Neural progenitor cell (in vitro differentiated cells): Measurements from ENCODE around the gene GLIS1.

Source experiments
- CTCF ChIP-seq: fragments of 200-600 bp; sonication (generic); IDR thresholded peaks from 2 replicates; pipeline ENCODE4 v1.5.1; 2017; ENCODE audit warnings: antibody characterized with exemption, mild to moderate bottlenecking
- EZH2 ChIP-seq: fragments of 200-600 bp; sonication (generic); IDR thresholded peaks from 2 replicates; pipeline ENCODE4 v1.6.1; 2017; ENCODE audit warnings: antibody characterized with exemption, mild to moderate bottlenecking, moderate library complexity

- no peak for TF ChIP-seq CTCF
- no peak for TF ChIP-seq EZH2
Observed at GRCh38 chr1:53510215-53510614, 228.7 kb downstream of the GLIS1 start.
